ENCODE results near the gene DNAJC7. TPM values are rescaled to one million over a fixed set of nuclear protein-coding genes. Genes with fewer than 3 reads are reported as not detected.
"Not testable (repeated sequence)": the region's sequence is repeated elsewhere in the genome, so short reads cannot be mapped to it uniquely, and the experiment has no call there.

Gene DNAJC7
- total RNA-seq, 2 donors from 2014 or later = 61.2 to 80.6 TPM

DNA sequence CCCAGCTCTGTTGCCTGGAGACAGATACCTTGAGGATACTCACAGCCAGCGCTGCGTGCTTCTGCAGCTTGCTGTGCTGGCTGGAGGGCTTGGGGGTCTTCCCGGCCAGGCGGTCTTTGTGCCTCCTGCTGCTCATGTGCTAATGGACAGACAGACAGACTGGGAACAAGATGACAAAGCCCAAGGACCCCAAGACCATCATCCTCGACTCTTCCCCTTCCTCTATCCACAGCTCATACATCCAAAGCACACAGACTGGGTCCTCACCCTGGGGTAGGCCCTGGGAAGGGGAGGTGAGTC is 10.3 kb upstream of the DNAJC7 start:
- Histone ChIP-seq H3K27me3 (replicated peaks; ENCODE audit: insufficient read depth) (no peaks in the 10 kb centered on the region), H3K4me1 (ENCODE audit: control insufficient read depth in 1 of 2, low read depth in 2 of 2) (peaks cover 8 to 19% of the 10 kb centered on the region in 2 donors), H3K9me3 (no peaks in the 10 kb centered on the region), H3K4me3 (no peak overlapping the region), H3K27ac (no peak overlapping the region), H3K36me3 (peaks cover 16% of the 10 kb centered on the region)
- no peak for DNase-seq (ENCODE audit: low spot score)
- TF ChIP-seq, protein P1, sequence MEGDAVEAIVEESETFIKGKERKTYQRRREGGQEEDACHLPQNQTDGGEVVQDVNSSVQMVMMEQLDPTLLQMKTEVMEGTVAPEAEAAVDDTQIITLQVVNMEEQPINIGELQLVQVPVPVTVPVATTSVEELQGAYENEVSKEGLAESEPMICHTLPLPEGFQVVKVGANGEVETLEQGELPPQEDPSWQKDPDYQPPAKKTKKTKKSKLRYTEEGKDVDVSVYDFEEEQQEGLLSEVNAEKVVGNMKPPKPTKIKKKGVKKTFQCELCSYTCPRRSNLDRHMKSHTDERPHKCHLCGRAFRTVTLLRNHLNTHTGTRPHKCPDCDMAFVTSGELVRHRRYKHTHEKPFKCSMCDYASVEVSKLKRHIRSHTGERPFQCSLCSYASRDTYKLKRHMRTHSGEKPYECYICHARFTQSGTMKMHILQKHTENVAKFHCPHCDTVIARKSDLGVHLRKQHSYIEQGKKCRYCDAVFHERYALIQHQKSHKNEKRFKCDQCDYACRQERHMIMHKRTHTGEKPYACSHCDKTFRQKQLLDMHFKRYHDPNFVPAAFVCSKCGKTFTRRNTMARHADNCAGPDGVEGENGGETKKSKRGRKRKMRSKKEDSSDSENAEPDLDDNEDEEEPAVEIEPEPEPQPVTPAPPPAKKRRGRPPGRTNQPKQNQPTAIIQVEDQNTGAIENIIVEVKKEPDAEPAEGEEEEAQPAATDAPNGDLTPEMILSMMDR (IDR thresholded peaks at IDR 0.05) = no peak
- no peak for ATAC-seq (ENCODE audit: insufficient number of reproducible peaks, low FRiP score, low read depth)

GRCh38 chr17:42026857-42027589 is 9.8 kb upstream of the DNAJC7 start:
- no peak overlapping the region for H3K27ac ChIP-seq
- ATAC-seq (ENCODE audit: insufficient number of reproducible peaks, low FRiP score, low read depth) (no peak), DNase-seq (ENCODE audit: low spot score) (no peak)
- no peaks in the 10 kb centered on the region for H3K9me3 ChIP-seq
- TF ChIP-seq, protein P1 (IDR thresholded peaks at IDR 0.05) = no peak
- no peak overlapping the region for H3K4me3 ChIP-seq
- no peaks in the 10 kb centered on the region for H3K27me3 ChIP-seq (replicated peaks; ENCODE audit: insufficient read depth)
- peaks cover 8 to 19% of the 10 kb centered on the region in 2 donors for H3K4me1 ChIP-seq (ENCODE audit: control insufficient read depth in 1 of 2, low read depth in 2 of 2)
- peaks cover 21% of the 10 kb centered on the region for H3K36me3 ChIP-seq

GRCh38 chr17:42025936-42026335 is 8.7 kb upstream of the DNAJC7 start:
- Histone ChIP-seq H3K27me3 (replicated peaks; ENCODE audit: insufficient read depth) (no peaks in the 10 kb centered on the region), H3K4me1 (ENCODE audit: control insufficient read depth in 1 of 2, low read depth in 2 of 2) (peaks cover 9 to 26% of the 10 kb centered on the region in 2 donors), H3K9me3 (no peaks in the 10 kb centered on the region), H3K36me3 (peaks cover 21% of the 10 kb centered on the region), H3K27ac (no peak overlapping the region), H3K4me3 (no peak overlapping the region)
- DNase-seq (ENCODE audit: low spot score) (no peak), ATAC-seq (ENCODE audit: insufficient number of reproducible peaks, low FRiP score, low read depth) (no peak)
- TF ChIP-seq, protein P1 (IDR thresholded peaks at IDR 0.05) = no peak

DNA sequence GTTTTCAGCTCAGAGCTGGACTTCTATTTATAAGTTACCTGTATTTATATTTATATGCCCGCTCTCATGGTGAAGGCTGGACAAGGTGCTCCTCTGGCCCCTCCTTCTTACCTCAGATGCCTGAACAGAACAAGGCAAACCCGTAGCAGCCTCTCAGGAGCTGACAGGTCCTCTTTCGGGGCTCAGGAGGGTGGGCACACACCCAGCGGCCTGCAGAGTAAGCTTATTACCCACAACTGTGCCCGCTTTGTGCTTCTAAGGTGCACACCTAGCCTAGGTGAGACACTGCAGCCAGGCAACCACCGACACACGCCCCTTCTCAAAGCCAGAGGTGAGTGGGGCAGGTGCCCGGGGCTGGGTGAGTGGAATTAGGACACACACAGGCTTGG is 7.9 kb upstream of the DNAJC7 start:
- Histone ChIP-seq H3K9me3 (no peaks in the 10 kb centered on the region), H3K4me1 (ENCODE audit: control insufficient read depth in 1 of 2, low read depth in 2 of 2) (peaks cover 15 to 32% of the 10 kb centered on the region in 2 donors), H3K27me3 (replicated peaks; ENCODE audit: insufficient read depth) (no peaks in the 10 kb centered on the region), H3K36me3 (peaks cover 21% of the 10 kb centered on the region), H3K27ac (peak overlapping the region in 1 of 2 donors; percentile 47), H3K4me3 (peak overlapping the region; percentile 45)
- TF ChIP-seq, protein P1 (IDR thresholded peaks at IDR 0.05) = peak; percentile 2
- DNase-seq (ENCODE audit: low spot score) (no peak), ATAC-seq (ENCODE audit: insufficient number of reproducible peaks, low FRiP score, low read depth) (no peak)

GRCh38 chr17:42023524-42024349 is 6.5 kb upstream of the DNAJC7 start:
- H3K27me3 ChIP-seq (replicated peaks; ENCODE audit: insufficient read depth) = no peaks in the 10 kb centered on the region
- no peak overlapping the region for H3K4me3 ChIP-seq
- H3K27ac ChIP-seq = peak overlapping the region in 1 of 2 donors; percentile 37
- H3K36me3 ChIP-seq = peaks cover 21% of the 10 kb centered on the region
- TF ChIP-seq, protein P1 (IDR thresholded peaks at IDR 0.05) = no peak
- DNase-seq (ENCODE audit: low spot score) (no peak), ATAC-seq (ENCODE audit: insufficient number of reproducible peaks, low FRiP score, low read depth) (no peak)
- H3K9me3 ChIP-seq = no peaks in the 10 kb centered on the region
- H3K4me1 ChIP-seq (ENCODE audit: control insufficient read depth in 1 of 2, low read depth in 2 of 2) = peaks cover 21 to 32% of the 10 kb centered on the region in 2 donors

GRCh38 chr17:42020845-42021244 is 3.6 kb upstream of the DNAJC7 start:
- not testable (repeated sequence) for ATAC-seq (ENCODE audit: insufficient number of reproducible peaks, low FRiP score, low read depth)

More at GRCh38 chr17:42020845-42021244, 3.6 kb upstream of the DNAJC7 start:
- H3K4me3 ChIP-seq = peak overlapping the region; percentile 97
- H3K4me1 ChIP-seq (ENCODE audit: control insufficient read depth in 1 of 2, low read depth in 2 of 2) = peaks cover 23 to 45% of the 10 kb centered on the region in 2 donors
- H3K9me3 ChIP-seq; H3K27me3 ChIP-seq (replicated peaks; ENCODE audit: insufficient read depth); DNase-seq (ENCODE audit: low spot score): not testable (repeated sequence)
- peaks cover 21% of the 10 kb centered on the region for H3K36me3 ChIP-seq
- H3K27ac ChIP-seq = peak overlapping the region in 1 of 2 donors; percentile 13
